LHCN-M2 (cell line): Measurements from ENCODE around the gene BMP7. TPM values are rescaled to one million over a fixed set of nuclear protein-coding genes. Genes with fewer than 3 reads are reported as not detected.
"Not testable (repeated sequence)": the region's sequence is repeated elsewhere in the genome, so short reads cannot be mapped to it uniquely, and the experiment has no call there.

Source experiments
- DNase-seq: peaks from one replicate; pipeline ENCODE4 v3.0.0-alpha.2; 2012; ENCODE audit warnings: low read depth
- total RNA-seq: library from RNA; depleted of rRNA; stranded (reverse); fragments of >200 nt; gene quantifications from 2 replicates; pipeline ENCODE4 v1.2.3, GENCODE V29; 2014

BMP7 gene
- total RNA-seq, 1 experiment from 2014 or later, result not detected

DNA sequence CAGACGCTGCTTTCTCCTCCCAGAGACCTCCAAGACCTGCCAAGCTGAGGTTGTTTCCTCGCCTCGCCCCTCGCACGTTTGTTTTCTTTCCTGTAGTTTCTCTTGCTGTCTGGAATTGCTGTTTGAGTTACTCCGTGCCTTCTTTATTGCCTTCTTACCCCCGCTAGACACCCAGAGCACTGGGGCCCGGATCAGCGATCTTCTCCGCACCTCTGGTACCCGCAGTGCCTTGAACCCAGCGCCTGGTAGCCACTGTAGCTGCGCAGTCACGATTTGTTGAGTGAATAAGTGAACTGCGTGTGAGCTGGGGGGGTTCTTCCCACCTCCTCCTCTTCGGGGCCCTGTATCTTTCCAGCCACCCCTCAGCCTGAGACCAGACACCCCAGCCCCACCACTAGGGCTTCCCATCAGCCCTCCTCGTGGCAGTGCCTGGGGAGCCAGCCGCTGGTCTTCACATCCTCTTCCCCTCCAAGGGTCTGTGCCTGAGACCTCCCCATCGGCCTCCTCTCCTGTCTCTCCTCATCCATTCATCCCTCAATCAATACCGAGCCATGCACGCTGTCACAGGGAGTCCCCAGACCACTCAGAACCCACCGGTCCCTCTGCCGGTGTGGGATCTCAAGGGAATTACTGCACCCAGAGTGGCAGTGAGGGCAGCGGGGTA is 849 bp upstream of the BMP7 start:
- no peak for DNase-seq

DNA sequence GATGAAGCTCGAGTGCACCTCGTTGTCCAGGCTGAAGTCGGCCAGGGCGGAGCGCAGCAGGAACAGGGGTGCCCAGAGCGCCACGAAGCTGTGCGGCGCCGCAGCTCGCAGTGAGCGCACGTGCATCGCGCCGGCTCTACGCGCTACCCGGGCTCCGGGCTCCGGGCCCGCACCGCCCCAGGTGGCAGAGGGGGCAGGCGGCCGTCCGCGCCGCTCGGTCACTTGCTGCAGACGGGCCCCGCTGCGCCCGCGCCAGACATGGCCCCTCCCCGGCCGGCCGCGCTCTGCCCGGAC is 497 bp downstream of the BMP7 start:
- no peak for DNase-seq

DNA sequence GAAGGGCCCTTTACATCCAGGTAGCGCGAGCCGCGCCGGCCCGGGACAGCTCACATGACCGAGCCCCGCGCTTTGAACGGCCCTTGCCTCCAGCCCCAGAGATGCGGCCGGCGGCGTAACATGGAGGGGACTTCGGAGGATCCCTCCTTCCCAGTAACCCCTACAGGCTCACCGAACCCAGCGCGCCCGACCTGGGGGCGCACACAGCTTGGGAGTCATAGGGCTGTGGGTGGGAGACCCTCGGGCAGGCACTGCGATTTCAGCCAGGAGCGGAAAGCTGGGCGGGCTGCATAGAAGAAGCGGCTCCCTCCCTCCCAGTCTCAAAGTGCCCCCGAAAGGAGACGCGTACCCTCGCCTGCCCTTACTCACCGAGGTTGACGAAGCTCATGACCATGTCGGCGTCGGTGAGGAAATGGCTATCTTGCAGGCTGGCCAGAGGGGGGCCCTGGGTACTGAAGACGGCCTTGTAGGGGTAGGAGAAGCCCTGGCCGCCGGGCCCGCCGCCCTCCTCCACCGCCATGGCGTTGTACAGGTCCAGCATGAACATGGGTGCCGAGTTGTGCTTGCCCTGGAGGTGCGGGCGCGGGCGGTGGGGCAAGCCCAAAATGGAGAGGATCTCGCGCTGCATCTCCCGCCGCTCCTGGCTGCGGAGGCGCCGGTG is 975 bp downstream of the BMP7 start:
- DNase-seq, result no peak

DNA sequence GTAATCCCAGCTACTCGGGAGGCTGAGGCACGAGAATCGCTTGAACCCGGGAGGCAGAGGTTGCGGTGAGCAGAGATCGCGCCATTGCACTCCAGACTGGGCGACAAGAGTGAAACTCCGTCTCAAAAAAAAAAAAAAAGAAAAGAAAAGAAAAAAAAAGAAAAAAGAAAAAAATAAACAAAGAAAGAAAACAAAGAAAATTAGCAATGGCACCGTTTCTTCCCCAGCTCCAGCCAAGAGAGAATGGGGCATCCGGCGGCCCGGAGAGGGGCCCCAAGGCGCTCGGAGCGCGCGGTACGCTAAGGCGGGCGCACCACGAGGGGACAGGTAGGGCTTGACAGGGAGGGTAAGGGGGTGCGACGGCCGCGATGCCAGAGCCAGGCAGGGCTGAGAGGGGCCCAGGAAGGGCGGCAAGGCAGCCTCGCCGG is 1.5 kb downstream of the BMP7 start:
- not testable (repeated sequence) for DNase-seq

DNA sequence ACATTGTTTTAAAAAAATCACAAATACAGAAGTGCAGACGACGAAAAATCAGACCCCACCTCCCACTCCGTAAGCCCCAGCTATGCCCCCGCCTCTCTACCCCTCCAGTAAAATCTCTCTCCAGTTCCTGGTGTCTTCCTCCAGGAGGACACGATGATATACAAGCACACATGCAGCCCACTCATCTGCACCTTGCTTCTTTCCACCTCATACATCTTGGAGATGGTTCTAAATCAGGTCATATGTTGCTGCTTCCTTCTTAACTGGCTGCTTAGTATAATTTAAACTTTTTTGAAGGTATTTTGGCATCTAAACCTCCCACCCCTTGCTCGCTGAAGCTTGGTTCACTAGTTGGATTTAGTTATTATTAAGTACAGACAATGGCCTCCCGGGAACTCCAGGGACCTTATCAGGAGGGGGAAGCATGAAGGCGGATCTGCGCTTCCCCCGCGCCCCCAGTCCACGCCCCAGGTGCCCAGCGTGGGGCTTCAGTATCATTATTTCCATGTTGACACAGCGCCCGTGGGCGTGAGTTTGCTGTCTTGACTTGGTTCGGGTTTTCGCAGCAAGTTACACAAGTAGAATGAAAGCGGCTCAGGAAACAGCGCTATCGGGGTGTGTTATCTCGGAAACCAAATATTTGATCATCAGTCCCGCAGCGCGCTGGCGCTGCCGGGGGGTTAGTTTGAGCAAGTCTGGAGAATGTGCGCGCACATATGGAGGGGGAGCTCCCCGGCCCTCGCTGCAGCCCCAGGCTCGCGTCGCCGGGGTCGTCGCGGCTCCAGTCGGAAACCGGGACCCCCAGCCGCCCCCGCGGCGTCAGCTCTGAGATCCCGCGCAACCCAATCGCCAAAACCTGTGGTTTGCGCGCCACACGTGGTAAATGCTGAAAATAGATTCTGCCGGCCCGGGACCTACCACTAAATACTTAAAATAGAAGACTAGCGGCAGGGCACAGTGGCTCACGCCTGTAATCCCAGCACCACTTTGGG is 2.3 kb downstream of the BMP7 start:
- DNase-seq, result no peak

DNA sequence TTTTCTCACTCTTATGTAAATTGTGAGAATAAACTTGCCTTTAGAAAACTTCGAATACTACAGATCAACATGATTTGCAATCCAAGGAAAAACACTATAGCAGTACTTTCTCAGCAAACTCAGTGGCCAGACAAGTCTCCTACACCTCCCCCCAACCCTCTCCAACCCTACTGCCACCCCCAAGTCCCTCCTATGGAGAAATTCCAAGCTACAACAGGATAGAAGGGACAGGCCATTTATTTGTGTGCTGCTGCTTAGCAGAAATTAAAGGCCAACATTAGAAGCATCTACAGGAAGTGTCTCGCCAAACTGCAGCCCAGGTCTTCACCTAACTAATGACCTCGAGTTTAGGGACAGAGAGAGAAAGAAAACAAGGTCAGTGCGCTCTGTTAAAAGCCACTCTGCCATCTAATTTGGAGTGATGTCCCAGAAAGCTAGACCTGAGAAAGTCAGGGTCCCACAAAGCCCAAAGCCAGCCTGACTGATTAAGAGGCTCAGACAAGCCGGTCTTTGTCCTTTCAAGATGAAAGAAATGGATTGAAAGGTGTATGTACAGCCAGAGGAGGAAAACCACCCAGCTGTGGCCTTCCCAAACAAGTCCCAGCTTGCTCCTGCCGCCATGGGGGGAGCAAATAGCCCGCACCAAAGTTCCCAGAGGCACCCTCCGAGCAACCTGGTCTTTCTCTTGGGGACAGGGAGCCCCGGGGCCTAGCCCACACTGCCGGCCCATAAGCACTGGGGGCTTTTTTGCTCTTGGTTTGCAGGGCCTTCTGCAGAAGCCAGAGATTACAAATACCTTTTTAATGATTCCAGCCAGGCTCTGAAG is 3.4 kb downstream of the BMP7 start:
- no peak for DNase-seq

DNA sequence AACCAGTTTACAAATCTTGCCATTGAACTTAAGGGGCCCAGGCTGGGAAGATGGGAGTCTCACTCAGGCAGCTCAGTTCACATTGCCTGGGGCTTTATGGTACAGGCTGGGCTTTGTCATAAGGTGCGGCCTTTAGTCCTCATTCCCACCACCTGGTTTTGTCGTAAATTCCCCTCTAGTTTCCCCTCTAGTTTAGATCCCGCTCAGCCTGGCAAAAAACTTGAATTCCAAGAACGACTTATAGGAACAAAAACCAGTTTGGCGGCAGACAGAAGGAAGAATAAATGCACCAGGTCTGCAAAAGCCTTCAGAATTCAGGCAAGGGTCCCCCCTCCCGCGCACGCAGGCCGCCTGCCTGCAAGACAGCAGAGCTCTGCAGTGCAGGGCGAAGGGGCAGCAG is 4.1 kb downstream of the BMP7 start:
- no peak for DNase-seq

DNA sequence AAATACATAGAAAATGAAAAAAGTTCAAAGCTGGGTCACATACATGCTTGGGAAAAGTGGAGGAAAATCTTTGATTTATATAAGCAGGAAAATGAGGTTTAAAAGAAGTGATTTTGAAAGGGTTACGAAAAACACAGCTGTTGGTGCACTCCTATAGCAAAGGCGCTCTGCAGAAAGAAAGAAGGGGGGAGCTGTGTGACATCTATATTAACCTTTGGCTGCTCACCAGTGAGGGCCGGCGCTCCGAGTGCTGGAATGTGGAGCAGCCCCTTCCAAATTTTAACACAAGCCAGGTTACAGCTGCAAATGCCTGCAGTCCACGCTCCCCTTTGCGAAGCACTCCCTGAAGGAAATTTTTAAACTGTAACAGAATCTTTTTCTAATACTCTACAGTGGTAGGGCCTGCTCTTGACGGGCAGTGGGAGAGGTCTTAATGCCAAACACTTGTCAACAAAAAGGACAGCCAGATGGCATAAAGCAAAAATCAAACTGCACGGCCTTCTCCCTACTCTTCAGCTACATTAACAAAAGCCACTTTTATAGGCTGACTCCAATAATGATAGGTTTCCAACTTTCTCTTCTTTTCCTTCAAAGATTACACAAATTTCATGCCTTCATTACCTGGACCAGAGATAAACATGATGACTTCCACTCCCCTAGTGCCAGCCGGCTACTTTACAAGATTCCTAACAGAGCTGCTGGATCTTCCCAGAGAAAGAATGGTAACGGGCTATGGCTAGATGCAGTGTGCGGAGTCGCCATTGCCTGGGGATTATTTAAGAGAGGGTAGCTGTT is 4.8 kb downstream of the BMP7 start:
- DNase-seq, result no peak

DNA sequence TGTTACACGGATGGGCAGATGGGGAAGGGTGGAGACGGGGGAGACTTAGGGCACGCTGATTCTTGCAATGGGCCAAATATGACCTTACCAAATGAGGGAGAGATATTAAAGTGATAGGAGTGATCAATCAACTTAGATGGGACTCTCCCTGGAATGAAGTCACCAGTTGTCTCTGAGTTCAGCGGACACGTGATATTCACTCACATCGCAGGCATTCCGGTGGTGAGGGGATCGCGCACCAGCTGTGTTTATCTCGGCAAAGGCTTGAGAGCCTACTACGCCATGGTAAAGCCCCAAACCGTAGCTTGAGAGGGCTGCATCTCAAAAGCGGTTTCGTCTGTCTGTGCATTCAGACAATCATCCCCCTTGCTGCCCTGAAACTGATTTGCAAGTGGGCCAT is 5.5 kb downstream of the BMP7 start:
- no peak for DNase-seq

DNA sequence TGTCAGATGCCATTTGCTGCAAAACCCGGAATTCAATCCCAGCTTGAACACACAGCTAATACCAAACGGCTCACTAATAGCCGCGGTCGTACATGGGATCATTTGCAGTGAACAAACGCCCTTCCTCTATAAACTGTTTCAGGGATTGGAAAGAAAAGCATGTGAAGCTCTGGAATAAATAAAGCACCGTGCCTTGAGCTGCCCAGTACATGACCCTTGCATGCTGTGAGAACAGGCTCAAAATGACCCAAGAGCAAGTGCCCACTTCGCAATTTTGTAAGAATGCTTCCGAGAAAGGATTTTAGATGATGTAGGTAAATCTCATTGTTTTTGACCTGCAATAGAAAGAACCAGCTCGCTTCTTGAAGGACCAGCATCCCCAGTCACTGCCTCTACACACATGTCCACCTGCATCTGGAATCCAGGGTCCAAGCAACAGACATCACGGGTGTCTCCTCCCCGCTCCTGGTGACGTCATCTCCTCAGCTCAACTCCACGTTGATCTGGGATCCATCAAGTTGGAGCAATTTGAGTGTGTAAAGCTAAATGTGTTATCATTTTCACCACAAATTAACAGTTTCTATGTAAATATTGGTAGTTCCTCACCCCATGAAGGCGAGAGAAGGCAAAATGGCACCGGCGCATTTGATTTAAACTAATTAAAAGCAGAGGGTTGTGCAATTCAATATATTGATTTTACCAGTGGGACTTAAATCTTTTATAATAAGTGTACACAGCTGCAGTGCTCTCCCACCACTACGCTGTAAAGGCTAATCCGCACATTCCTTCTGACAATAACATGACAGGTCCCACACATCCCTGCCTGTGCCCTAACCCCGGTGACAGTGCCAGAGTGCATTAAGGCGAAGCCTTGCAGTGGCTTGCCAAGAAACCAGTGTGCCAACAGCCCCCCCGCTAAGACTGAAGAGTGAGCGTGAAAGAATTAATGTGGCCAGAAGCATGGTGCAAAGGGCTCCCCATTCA is 6.2 kb downstream of the BMP7 start:
- no peak for DNase-seq

DNA sequence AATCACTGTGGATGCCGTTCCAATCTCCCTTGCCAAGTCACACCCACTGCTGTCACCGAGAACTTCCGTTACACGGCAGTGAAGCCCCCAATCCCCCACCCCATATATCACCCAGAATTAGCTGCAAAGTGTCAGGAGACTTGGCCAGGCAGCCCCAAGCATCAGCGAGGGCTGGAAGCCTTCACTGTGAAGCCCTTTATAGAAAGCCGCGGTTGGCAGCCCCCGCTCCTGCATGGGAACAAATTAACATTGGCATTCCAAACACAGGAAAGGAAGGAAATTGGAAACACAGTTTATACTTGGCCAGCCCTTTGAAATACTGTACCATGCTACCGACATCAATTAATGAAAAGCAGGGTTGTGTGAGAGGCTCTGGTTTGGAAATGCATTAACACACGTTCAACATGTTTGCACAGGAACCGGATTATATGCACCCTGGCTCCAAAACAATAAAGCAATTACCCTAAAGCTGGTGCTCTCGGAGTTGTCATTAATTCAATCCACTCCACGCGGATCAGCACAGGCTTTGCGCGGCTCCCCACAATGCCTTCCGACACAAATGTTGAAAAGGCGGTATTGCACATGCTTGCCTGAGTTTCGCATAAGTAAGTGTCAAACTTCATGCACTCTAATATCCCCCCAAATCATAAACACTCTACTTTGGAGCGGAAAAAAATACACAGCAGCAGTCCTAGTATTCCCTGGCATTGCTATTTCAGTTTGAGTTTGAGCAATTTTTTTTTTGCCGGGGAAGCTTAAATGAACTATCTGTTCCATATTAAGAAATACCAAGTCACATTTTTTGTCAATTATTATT is 7.1 kb downstream of the BMP7 start:
- DNase-seq, result no peak

DNA sequence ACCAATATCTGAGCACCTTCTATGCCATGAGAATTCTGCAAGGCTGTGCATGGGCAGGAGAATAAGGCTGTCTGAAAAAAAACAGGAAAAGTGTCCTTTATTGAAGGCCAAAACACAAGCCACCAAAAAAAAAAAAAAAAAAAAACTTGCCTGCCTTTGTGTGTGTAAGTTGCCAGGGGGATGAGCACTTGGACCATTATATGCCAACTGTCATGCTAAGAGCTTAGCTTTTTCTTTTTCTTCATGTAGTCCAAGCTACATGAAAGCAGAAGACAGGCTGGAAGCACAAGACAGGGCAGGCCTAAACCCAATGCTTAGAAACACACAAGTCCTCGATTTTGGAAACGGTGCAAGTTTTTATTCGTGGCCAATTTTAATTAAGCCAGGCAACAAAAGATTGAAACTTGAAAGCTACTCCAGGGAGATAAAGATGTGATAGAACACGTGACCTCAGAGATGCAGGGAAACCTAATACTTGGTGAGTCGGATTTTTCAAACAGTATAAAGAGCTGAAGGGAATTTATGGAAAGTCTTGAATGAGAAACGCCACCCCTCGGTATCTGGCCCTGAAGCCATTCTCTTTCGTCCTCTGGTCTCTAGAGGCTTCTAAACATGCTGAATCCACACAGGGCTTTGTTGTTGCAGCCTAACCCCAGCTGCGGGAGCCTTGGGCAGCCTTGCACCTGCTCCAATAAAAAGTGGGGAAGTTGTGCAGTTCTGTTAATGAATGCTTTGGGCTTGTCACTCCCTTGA is 8.6 kb downstream of the BMP7 start:
- no peak for DNase-seq

DNA sequence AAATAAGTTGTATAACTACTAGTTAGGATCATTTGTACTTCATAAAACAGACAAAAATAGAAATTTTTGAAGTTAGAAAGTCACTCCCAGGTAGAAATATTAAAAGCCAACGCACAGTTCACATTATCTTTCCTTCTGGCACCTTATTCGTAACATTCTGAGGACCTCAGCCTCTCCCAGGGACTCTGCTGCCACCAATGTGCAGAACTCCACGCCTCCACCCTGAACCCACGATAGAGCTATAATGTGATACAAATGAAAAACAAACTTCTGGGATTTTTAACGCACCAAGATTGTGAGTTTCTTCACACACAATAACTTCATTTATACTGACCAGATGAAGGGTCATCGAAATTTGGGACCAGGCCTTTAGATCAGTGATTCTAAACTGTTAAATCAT is 9.5 kb downstream of the BMP7 start:
- no peak for DNase-seq

DNA sequence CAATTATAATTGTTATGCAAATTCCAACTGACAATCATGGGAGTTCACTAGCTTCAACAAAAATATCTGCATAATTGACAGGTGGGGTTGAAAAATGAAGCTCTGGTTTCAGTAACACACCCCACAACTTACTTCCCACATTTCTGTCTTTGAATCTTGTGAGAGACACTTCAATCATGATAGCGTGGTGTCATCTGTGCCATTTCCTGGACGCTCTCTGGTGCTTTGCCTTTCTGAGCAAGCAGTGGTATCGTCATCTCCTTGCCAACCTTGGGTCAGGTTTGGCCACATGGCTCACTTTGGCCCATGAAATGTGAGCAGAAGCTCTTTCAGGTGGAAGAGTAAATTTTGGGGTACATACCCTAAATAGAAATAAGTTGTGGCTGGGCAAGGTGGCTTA is 10.2 kb downstream of the BMP7 start:
- no peak for DNase-seq

DNA sequence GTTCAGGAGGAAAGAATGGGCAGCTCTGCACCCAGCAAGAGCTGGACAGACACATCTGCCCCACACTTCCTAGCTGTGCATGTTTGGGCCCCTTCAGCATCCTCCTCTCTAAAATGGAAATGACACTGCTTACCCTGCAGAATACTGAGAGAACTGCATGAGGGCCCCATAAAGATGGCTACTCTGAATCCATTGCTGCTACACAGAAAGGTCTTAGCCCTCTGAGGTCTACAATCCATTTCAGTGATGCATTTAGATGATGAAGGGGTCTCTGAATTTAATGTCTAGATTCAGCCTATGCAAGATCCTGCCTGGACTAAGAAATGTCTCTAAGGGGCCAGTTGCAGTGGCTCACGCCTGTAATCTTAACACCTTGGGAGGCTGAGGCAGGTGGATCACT is 11.3 kb downstream of the BMP7 start:
- DNase-seq, result no peak

DNA sequence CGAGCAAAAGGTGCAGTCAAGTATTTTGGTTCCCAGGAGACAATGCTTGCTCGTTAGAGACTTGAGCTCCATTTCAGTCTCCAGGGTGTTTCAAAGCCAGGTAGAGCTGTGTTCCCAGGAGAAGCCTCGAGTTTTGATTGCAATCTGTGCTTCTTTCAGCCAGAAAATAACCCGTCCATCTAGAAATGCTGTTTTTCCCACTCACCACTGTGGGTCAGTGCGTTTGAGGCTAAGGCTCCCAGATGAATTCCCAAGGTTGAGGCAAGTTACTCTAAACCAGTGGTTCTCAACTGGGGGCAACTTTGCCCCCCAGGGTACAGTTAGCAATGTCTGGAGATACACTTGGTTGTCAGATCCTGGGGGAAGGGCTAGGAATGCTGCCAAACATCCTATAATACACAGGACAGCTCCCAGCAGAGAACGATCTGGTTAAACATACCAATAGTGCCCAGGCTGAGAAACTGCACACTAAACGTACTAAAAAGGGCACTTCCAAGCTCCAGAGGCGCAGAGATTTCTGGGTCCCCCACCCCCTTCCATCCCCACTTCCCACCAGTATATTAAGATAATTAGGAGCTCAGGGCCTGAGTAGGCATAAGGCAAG is 13.8 kb downstream of the BMP7 start:
- no peak for DNase-seq

DNA sequence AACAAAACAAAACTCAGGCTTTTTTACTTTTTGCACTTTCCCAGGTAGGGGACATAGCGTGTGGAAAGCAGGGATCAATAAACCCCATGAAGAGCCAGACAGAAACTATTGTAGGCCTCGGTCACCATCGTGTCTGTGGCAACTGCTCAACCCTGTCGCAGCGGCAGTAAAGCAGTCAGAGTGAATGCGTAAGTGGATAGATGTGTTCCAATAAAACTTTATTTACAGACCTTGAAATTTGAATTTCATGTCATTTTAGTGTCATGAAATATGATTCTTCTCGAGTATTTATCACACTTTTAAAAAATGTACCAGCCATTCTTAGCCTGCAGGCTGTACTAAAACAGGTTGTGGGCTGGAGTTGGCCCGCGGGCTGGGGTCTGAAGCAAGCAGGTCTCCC is 14.5 kb downstream of the BMP7 start:
- no peak for DNase-seq

DNA sequence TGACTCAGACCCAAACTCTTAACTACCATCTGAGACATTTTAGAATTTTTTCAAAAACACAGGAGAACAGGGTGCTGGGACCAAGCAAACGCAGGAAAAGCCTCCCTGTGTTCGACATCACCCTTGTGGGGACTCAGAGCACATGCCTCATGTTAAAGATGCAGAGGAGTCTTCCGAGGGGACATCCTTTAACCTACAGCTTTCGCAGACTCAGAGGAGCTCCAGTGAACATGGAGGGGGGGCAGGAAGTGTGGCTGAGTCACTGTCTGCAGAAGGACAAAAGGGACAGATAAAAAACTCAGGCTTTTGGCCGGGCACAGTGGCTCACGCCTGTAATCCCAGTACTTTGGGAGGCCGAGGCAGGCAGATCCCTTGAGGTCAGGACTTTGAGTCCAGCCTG is 15.1 kb downstream of the BMP7 start:
- DNase-seq, result no peak
